ENCODE data around the gene LITAFD. TPM values are rescaled to one million over a fixed set of nuclear protein-coding genes. Genes with fewer than 3 reads are reported as not detected.

Gene LITAFD
- total RNA-seq, 1 donor from 2014 or later = not detected

- intact Hi-C loops (cut with micrococcal nuclease) = no loop called here
- DNase-seq = peak; percentile 93
- peak; percentile 88 for ATAC-seq
Measured at GRCh38 chr16:8887952-8888560, 5.9 kb downstream of the LITAFD start.

- intact Hi-C loops (cut with micrococcal nuclease) = no loop called here
- DNase-seq = no peak
- no peak for ATAC-seq
Measured at GRCh38 chr16:8888951-8889892, 7.1 kb downstream of the LITAFD start.

- no peak for ATAC-seq
- DNase-seq = no peak
- intact Hi-C loops (cut with micrococcal nuclease) = no loop called here
Measured at GRCh38 chr16:8889893-8890548, 7.9 kb downstream of the LITAFD start.

- DNase-seq (no peak), ATAC-seq (no peak)
- intact Hi-C loops (cut with micrococcal nuclease) = no loop called here
Measured at GRCh38 chr16:8890549-8890921, 8.4 kb downstream of the LITAFD start.

- intact Hi-C loops (cut with micrococcal nuclease) = no loop called here
- ATAC-seq = no peak
Measured at GRCh38 chr16:8892101-8892575, 10.0 kb downstream of the LITAFD start.

GRCh38 chr16:8893426-8893825 lies 11.3 kb downstream of the LITAFD start:
- no peak for DNase-seq
- no peak for ATAC-seq
- intact Hi-C loops (cut with micrococcal nuclease) = no loop called here

More at GRCh38 chr16:8892101-8892575, 10.0 kb downstream of the LITAFD start:
- DNase-seq = no peak

GRCh38 chr16:8893976-8894690 lies 12.0 kb downstream of the LITAFD start:
- DNase-seq = no peak
- ATAC-seq = no peak
- intact Hi-C loops (cut with micrococcal nuclease) = no loop called here

- DNase-seq (no peak), ATAC-seq (no peak)
- intact Hi-C loops (cut with micrococcal nuclease) = no loop called here
Measured at GRCh38 chr16:8894736-8895334, 12.7 kb downstream of the LITAFD start.

- DNase-seq = no peak
- ATAC-seq = no peak
- intact Hi-C loops (cut with micrococcal nuclease) = no loop called here
Measured at GRCh38 chr16:8898660-8899318, 16.6 kb downstream of the LITAFD start.

- ATAC-seq = no peak
- intact Hi-C loops (cut with micrococcal nuclease) = no loop called here
- DNase-seq = no peak
Measured at GRCh38 chr16:8899709-8900317, 17.7 kb downstream of the LITAFD start.

- ATAC-seq (no peak), DNase-seq (no peak)
- intact Hi-C loops (cut with micrococcal nuclease) = no loop called here
Measured at GRCh38 chr16:8900343-8900742, 18.2 kb downstream of the LITAFD start.

- ATAC-seq (no peak), DNase-seq (no peak)
- intact Hi-C loops (cut with micrococcal nuclease) = no loop called here
Measured at GRCh38 chr16:8901320-8901861, 19.2 kb downstream of the LITAFD start.

GRCh38 chr16:8903004-8903403 lies 20.9 kb downstream of the LITAFD start:
- intact Hi-C loops (cut with micrococcal nuclease) = no loop called here
- ATAC-seq = no peak
- DNase-seq = no peak

- DNase-seq (no peak), ATAC-seq (no peak)
- intact Hi-C loops (cut with micrococcal nuclease) = no loop called here
Measured at GRCh38 chr16:8904018-8904430, 21.9 kb downstream of the LITAFD start.

GRCh38 chr16:8905168-8905762 lies 23.1 kb downstream of the LITAFD start:
- DNase-seq (no peak), ATAC-seq (peak; percentile 25)
- intact Hi-C loops (cut with micrococcal nuclease) = no loop called here

- intact Hi-C loops (cut with micrococcal nuclease) = no loop called here
- DNase-seq (no peak), ATAC-seq (no peak)
Measured at GRCh38 chr16:8905795-8906591, 23.8 kb downstream of the LITAFD start.

GRCh38 chr16:8907096-8907495 lies 24.9 kb downstream of the LITAFD start:
- DNase-seq (no peak), ATAC-seq (no peak)
- intact Hi-C loops (cut with micrococcal nuclease) = no loop called here

All from left ventricle myocardium superior (tissue), 1 donor.